Measurements from ENCODE around the gene ZBTB16. TPM values are rescaled to one million over a fixed set of nuclear protein-coding genes. Genes with fewer than 3 reads are reported as not detected.

Gene ZBTB16
- total RNA-seq, 4 donors from 2014 or later = 82.7 to 375 (median 189) TPM

GRCh38 chr11:114191893-114192292 lies 132.4 kb downstream of the ZBTB16 start:
- no peak for DNase-seq (ENCODE audit: low spot score)
- TF ChIP-seq, protein P1, sequence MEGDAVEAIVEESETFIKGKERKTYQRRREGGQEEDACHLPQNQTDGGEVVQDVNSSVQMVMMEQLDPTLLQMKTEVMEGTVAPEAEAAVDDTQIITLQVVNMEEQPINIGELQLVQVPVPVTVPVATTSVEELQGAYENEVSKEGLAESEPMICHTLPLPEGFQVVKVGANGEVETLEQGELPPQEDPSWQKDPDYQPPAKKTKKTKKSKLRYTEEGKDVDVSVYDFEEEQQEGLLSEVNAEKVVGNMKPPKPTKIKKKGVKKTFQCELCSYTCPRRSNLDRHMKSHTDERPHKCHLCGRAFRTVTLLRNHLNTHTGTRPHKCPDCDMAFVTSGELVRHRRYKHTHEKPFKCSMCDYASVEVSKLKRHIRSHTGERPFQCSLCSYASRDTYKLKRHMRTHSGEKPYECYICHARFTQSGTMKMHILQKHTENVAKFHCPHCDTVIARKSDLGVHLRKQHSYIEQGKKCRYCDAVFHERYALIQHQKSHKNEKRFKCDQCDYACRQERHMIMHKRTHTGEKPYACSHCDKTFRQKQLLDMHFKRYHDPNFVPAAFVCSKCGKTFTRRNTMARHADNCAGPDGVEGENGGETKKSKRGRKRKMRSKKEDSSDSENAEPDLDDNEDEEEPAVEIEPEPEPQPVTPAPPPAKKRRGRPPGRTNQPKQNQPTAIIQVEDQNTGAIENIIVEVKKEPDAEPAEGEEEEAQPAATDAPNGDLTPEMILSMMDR (IDR thresholded peaks at IDR 0.05) = no peak
- no peak for ATAC-seq (ENCODE audit: low FRiP score)

DNA sequence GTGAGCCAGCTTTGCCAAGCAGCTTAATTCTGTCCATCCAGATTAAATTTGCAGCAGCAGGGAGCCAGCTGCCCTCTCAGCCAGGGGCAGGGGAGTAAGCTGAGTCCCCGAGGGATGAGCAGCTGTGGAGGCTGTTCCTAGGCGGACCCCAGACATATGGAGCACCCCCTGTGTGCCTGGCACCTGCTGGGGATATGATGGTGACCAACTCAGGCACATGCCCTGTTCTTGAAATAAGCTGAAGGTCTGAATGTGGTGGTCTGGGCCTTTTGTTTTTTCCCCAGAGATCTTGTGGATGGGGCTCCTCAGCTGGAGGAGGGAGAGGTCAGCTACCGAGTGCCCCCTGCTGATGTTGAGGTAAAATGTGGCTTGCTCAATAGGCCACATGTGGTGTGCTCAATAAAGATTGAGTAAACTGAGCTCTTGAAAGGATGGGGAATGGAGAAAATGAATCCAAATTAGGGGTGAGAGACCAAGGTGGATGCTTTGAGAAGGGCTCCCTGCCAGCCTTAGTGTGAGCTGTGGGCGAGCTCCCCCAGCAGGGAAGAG lies 133.4 kb downstream of the ZBTB16 start:
- ATAC-seq (ENCODE audit: low FRiP score) = no peak
- DNase-seq (ENCODE audit: low spot score) = no peak
- TF ChIP-seq, protein P1 (IDR thresholded peaks at IDR 0.05) = no peak

DNA sequence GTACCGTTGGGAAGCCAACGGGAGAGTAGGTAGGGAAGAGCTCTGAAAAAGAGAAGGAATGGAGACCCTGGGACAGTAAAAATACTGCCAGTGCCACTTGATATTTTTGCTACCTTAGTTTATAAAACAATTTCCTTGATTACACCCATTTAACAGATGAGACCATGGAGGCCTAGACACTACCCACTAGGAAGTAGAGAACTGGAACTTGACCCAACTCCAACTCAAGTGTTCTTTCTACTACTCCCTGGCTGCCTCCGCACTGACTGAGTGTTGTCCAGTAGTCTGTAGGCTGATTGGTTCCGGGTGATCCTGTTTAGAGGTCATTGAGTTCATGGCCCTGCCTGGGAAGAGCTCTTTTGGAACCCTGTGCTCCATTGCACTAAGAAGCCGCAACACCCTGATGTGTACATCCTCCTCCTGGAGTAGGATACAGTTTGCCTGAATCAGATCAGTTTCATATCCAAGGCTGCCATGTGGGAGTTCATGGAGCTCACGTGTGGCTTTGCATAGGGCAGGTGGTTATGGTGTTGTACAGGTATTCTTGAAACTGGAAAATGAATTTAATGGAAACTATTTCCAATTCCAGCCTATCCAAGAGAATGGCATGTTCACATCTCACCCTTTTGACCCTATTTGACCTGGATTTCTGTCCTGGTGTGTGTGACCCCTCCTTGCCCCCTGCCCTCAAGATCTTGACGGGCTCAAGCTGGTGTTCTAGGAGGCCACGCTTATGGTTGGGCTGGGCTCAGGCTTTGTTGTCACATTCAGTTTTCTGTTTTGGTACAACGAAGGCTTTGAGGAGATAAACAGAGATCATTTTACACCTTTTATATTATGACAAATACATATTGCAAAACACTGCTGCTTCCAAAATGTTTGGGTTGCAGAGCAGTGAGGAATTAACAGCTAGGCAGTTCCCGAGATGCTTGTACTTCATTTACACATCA lies 134.5 kb downstream of the ZBTB16 start:
- DNase-seq (ENCODE audit: low spot score) (no peak), ATAC-seq (ENCODE audit: low FRiP score) (peak; percentile 25)
- TF ChIP-seq, protein P1 (IDR thresholded peaks at IDR 0.05) = no peak

DNA sequence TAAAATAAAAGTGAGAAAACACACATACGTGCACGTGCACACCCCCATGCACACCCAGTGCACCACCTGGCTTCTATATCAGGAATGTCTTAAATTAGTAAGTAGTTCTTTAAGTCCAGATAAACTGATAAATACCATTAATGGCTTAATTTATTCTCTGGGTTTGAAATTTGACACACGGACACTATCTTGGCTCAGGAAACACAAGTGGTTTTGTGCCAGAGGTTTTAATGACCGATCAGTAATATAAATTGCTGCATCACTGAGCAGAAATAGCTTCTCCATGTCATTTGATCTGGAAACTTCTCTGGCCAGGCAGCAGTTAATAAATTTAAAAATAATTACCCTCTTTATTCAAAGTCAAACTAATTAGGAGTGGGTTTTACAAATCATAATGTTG lies 135.2 kb downstream of the ZBTB16 start:
- ATAC-seq (ENCODE audit: low FRiP score) (no peak), DNase-seq (ENCODE audit: low spot score) (no peak)
- TF ChIP-seq, protein P1 (IDR thresholded peaks at IDR 0.05) = no peak

GRCh38 chr11:114195151-114195550 lies 135.6 kb downstream of the ZBTB16 start:
- DNase-seq (ENCODE audit: low spot score) = no peak
- TF ChIP-seq, protein P1 (IDR thresholded peaks at IDR 0.05) = no peak
- ATAC-seq (ENCODE audit: low FRiP score) = no peak

DNA sequence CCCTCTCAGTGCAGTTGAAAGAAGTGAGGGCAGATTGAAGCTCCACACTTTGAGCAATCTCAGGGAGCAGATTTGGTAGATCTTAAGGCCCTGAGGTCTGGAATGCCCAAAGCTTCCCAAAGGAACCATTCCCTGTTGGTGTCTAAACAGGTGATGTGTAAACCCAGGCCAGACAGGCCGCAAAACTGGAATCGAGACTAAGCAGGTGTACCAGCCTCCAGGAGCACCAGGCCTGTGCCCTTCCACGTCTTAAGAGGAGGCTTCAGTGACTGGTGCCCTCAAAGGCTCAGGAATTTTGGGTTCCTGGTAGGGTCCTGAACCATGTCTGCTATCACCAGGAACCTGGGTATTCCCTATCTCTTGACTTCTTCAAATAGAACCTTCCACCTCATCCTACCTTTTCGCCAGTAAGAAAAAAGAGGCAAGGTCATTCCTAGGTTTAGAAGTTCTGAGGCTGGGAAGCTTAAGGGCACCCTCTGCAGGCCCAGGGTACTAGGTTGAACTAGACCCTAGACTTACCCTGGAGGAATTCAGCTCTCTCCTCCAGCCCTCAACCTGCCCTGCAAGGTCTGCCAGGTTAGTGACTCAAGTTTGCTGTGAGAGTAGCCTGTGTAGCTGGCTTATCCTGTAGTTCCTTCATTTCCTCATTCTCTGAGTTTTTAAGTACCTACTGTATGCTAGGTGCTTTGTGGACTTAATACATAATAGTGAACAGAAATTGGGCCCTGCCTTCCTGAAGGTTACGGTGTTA lies 136.6 kb downstream of the ZBTB16 start:
- DNase-seq (ENCODE audit: low spot score) (no peak), ATAC-seq (ENCODE audit: low FRiP score) (no peak)
- TF ChIP-seq, protein P1 (IDR thresholded peaks at IDR 0.05) = no peak

Data from omental fat pad (tissue), 4 donors.